Posterior cingulate gyrus (tissue), 11 donors: ENCODE measurements around the gene EPC1.
"Not testable (repeated sequence)": the region's sequence is repeated elsewhere in the genome, so short reads cannot be mapped to it uniquely, and the experiment has no call there.

ENCODE experiments used
- DNase-seq, 10 donors: peaks; one replicate each; pipeline versions ENCODE4 v3.0.0 to v3.0.0-alpha.2; 2020 to 2021; ENCODE audit warnings: mixed read lengths in 3 of 10
- intact Hi-C: fragments of 100-400 bp; cut with DNase I; formaldehyde crosslinking; loops from one replicate; pipeline ENCODE4 v1.15.1; 2023

The EPC1 gene

DNA sequence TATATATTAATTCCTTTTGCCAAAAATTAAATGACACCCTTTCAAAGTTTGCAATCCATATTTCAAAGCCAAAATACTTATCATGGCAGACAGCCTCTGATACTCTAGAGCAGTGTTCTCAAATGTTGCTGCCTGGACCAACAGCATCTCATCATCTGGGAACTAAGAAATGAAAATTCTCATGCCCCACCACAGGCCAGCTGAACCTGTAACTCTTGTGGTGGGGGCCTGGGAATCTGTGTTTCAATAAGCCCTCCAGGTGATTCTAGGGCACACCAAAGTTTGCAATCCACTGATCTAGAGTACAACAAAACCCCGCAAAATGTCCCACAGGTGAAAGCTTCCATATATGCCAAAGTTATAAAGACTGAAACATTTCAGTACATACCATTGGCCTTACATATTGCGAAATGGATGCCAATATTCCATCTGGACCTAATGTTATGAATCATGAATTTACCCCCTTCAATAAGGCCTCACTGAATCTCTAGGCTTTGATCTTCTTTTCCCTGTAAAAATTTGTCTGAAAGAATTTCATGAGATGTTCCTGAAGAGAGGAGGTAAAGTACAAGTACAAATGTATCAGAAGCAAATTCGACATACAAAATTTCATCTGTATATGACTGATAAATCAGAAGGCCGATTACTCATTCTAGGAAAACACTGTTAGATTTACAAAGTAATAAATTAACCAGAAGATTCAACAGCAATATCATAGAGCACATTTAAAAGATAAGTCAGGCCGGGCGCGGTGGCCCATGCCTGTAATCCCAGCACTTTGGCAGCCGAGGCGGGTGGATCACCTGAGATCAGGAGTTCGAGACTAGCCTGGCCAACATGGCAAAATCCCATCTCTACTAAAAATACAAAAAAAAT, 25.3 kb upstream of the EPC1 start:
- intact Hi-C loops: no loop called here
- DNase-seq: no peak

DNA sequence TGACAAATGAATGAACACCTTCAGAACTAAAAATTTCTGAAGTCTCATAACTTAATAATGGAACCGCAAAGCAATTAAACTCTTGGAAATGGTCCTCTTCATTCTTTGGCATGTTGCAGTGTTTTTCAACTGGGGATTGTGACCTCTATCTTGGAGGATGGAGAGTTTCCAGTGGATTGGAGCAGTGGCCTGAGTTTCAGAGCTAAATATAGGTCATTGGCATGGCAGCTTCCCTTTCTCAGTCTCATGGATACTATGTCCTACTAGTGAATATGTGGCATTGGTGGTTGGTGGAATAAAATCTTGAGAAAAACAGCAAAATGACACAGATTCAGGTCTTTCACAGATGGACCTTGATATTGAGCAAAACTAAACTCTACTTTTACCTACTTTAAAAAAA, 24.1 kb upstream of the EPC1 start:
- intact Hi-C loops: no loop called here
- DNase-seq: no peak

DNA sequence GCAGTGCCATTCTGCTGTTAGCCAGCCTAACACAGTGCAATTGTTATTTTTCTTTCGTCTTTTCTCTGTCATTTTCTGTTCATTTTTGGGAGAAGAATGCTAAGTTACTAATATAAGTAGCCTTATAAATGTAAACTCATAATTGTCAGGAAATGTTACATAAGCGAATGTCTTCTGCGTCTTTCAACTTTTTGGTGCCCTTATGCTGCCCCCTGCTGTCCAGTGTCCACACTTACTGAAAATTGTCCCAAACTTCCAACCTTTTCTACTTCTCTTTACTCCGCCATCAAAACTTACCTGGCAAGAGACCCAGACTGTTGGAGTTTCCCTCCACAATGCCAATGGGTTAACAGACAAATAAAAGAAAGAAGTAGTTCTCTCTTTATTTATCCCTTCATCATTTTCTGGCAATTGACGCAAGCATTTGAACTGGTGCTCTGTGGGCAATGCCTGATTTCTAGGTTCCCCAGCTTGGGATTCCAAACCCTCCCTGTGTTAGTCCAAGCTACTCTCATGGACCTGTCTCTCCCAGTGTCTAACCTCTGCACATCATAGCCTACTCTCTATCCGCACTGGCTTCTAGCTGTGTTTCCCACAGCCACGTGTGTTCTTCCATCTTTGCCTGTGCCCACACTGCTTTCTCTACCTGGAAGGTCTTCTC, 21.0 kb upstream of the EPC1 start:
- intact Hi-C loops: loop anchor here (1.0 to 10.0 kb wide), 4 partner anchors 112 to 503 kb away; partner anchors contain the start of gene KIF5B
- peak in 8 of 10 donors; percentile 32 to 92 (median 71) for DNase-seq

DNA sequence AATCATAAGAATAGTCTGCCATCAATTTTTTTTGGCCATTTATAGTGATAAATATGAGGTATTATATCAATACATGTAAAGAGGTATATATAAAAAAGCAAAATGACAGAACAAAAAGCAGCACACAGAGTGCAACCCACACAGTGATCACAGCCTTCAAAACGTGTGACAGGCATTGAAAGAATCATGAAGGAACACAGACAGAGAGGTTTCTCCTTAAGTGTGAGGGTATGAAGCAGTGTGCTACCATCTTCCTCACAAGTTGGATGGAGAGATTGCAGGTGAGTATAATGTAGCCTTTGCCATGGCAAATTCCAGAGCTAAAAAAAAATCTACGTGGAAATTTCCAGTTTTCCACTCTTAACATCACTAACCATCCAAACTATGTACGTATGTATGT, 19.6 kb upstream of the EPC1 start:
- intact Hi-C loops: loop anchor here (2.0 to 10.0 kb wide), 3 partner anchors 176 to 502 kb away; partner anchors contain the start of gene KIF5B
- DNase-seq: no peak

DNA sequence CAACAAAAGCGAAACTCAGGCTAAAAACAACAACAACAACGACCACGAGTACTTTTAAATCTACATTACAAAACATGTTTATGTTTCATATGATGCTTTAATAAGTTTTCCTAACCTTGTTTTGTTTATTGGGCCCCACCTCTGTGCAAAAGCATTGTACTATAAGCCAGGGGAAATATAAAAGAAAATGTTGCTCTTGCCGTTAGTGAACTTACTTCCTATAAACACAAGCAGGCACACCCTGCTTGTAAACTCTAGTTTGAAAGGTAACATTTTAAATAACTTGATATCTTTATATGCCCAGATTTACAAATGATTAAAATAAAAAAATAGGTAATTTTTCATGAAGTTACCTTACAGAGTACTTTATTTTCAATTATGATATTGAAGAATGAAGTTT, 19.2 kb upstream of the EPC1 start:
- intact Hi-C loops: loop anchor here (2.0 to 10.0 kb wide), 3 partner anchors 175 to 501 kb away; partner anchors contain the start of gene KIF5B

DNA sequence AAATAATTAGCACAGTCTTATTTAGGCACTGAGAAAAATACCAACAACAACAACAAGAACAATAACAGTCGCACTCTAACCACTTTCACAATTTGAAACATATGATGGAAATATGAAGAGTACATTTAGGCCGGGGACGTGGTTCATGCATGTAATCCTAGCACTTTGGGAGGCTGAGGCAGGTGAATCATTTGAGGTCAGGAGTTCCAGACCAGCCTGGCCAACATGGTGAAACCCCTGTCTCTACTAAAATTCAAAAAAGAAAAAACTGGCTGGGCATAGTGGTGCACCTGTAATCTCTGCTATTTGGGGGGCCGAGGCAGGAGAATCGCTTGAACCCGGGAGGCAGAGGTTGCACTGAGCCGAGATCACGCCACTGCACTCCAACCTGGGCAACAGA, 18.4 kb upstream of the EPC1 start:
- DNase-seq: not testable (repeated sequence)
- intact Hi-C loops: loop anchor here (5.0 to 10.0 kb wide), 2 partner anchors 308 to 501 kb away; partner anchors contain the start of gene KIF5B

More for the DNA sequence above, 19.2 kb upstream of the EPC1 start:
- no peak for DNase-seq

DNA sequence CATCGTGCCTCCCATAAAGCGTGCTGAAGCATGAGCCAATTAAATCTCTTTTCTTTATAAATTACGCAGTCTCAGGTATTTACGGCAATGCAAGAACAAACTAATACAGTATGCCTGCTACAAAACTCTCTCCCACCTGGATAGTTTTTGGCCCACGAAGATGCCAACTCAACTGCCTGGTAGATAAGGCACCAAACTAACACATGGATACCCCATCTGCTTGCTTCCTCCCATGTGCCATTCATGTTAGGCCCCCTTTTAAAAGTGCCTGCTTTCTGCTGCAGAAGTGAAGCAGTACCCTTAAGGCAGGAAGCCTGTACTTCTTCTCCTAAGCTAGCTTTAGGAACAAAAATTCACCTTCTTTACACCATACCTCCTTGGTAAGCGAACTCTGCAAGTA, 15.6 kb upstream of the EPC1 start:
- intact Hi-C loops: loop anchor here (10.0 kb wide), 1 partner anchor 498 kb away; no protein-coding TSS in a partner anchor
- DNase-seq: no peak

DNA sequence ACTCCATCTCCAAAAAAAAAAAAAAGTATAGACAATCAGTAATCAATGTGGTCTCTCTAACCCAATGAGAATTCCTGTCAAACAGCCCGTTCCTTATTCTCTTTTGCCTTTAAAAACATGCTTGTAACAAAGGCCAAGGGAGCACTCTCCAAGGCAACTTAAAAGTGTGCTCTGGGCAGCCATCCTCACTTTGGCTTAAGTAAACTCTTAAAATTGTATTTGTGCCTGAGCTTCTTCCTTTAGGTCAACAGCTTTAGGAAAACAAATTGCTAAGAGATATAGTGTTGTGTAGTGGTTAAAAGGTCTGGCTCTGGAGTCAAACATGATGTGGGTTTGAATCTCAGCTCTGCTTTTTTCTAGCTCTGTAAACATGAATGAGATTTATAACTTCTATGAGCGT, 13.9 kb upstream of the EPC1 start:
- intact Hi-C loops: loop anchor here (10.0 kb wide), 1 partner anchor 496 kb away; no protein-coding TSS in a partner anchor

DNA sequence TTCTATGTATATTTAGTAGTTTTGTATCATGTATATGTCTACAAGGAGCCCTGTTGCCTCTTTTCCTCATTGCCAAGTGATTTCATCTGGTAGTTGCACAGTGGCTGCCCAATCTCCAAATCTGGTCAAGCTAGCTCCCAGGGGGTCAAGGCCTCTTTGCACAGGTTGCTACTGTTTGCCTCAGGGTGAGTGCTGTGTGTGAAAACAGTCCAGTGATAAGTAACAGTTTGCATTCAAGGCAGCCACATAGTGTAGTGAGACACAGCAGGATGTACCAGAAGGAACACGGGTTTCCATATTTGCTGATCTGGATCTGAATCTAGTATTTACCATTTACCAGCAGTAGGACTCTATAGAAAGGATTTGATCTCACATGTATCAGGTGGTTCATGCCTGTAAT, 13.3 kb upstream of the EPC1 start:
- no peak for DNase-seq
- intact Hi-C loops: loop anchor here (10.0 kb wide), 1 partner anchor 495 kb away; no protein-coding TSS in a partner anchor

More for the DNA sequence above, 13.9 kb upstream of the EPC1 start:
- no peak for DNase-seq

DNA sequence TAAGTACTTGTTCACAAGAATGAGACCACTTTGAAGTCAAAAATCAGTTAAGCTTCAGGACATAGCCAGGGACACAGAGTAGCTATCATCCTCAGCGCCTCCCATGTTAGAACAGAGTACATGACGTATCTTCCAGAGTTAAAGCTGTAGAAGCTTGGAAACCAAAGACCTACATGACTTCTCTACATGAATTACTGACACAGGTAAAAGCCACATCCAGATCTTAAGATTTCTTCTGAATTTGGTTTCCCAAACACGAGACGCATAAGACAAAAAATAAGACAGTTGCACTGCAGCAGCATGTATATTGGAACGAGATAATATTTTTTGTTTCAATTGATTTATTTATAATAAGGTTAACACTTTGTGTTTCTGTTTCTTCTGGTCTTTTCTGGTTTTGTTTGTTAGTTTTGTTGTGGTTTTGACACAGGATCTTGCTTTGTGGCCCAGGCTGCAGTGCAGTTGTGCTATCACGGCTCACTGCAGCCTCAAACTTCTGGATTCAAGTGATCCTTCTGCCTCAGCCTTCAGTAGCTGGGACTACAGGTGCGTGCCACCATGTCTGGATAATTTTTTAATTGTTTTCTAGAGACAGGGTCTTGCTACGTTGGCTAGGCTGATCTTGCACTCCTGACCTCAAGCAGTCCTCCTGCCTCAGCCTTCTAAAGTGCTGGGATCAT, 10.2 kb upstream of the EPC1 start:
- intact Hi-C loops: no loop called here

DNA sequence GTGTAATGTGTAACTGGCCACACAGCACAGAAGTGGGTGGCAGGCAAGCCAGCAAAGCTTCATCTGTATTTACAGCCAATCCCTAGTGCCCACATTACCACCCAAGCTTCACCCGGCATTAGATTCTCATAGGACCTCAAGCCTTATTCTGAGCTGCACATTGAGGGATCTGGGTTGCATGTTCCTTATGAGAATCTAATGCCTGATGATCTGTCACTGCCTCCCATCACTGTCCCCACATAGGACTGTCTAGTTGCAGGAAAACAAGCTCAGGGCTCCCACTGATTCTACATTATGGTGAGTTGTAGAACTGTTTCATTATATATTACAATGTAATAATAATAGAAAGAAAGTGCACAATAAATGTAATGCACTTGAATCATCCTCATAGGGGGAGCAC, 7.7 kb upstream of the EPC1 start:
- intact Hi-C loops, DNase-seq: not testable (repeated sequence)

More for the DNA sequence above, 10.2 kb upstream of the EPC1 start:
- no peak for DNase-seq

DNA sequence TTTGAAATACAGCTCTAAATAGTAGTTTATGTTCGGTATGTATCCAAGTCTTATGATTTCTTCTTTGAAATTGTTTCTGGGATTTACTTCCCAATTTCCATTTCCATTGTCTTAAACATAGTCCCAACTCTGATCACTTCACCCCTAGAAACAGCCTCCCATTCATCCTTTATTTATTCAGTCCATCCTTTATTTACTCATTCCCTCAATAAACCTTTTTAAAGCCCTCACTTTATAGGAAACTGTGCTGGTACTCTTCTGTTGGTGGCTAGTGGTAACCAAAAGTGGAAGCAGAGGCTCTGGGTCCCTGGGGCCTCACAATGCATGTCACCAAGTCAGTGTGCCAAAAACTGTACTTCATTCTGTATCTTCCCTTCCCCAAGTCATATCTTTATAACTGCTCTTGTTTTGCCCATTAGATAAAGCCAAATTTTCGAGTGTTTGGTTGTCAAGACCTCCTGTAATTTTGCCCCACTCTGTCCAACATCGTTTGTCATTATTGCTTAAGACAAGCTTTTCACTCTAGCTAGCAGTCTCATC, 3.9 kb upstream of the EPC1 start:
- intact Hi-C loops: no loop called here

DNA sequence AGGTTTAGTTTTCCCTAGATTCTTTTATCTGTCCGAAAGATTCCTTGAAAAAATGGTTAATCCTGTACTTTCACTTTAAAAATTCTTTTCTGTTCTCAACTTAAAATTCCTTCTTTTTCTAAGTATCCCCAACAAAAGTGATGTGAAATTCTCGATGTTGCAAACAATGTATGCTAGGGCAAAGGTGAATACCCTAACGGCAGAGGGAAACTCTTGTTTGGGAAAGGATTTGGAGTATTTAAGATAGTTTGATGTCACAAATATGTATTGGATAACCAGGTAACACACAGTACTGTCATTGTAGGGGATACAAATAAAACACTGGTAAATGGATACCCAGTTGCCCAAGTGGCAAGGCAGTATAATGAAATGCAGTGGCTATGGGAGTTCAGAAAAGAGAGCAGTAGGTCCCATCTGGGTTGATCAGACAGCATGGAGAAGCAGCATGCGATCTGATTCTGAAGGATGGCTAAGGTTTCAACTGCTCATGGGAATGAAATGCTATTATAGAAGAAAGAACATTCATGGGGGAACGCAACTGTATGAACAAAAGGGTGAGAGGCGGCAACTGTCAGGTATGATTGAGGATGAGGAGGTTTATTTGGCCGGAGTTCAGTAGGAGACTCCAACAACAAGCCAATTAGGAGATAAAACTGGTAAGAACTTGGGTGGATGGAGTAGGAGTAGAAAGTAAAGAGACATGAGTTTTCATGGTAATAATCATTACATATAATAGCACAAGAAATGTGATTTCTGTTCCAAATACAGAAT, 3.2 kb upstream of the EPC1 start:
- DNase-seq: no peak
- intact Hi-C loops: no loop called here

More for the DNA sequence above, 3.9 kb upstream of the EPC1 start:
- no peak for DNase-seq

DNA sequence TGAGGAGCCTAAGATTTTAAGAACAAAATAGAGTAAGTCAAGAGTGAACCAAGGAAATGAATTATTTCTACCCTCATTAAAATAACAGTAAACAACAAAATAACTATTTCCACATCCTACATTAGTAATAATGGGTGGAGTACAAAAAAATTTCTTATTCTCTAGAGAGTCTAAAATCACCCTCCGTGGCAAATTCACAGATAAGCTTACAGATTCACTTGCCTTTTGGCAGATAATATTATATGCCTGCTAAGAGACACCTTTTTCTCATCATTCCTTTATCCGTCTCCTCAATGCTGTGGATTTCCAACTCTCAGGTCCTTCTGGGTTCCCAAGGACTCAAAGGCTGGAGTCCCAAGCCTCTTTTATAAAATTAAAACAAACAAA, 2.2 kb upstream of the EPC1 start:
- DNase-seq: no peak
- intact Hi-C loops: no loop called here

DNA sequence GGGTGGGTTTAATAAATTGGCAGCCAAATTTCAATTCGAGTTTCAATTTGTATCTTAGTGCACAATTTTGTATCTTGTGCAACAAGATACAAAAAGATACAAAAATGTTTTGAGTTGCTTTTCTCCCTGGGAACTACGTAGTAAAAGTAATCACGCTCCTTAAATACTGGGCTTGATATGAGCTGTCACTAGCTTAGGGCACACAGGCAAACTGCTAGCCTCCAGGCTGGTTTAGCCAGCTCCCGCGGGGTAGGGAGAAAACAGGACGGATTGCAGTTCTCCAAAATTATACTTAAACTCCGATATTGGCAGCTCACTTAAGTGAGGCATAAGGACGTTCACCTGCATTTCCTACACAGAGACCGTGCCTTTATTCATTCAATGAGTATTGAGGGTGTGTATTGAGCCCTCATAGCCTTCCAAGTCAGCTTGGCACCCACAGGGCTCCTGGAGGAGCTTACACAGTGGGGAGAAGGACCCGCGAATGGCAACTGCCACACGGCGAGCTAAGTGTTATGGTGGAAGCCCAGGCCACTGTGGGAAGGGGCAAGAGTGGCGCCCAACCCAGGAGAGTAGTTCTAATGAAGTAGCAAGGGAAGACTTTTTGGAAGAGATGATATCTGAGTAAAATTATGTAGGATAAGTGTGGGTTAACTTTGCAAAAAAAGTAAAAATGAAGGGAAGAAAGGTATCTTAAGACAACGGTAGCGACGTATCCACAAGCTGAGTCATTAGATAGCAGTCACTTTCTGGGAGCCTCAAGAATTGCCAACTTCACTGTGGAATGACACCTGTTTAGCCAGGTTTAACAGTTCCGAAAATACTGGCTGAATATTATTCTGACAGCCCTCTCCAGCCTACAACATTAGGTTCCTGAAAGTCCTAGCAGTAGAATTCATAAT, 1.6 kb upstream of the EPC1 start:
- intact Hi-C loops: no loop called here
- DNase-seq: peak in 1 of 10 donors; percentile 59

DNA sequence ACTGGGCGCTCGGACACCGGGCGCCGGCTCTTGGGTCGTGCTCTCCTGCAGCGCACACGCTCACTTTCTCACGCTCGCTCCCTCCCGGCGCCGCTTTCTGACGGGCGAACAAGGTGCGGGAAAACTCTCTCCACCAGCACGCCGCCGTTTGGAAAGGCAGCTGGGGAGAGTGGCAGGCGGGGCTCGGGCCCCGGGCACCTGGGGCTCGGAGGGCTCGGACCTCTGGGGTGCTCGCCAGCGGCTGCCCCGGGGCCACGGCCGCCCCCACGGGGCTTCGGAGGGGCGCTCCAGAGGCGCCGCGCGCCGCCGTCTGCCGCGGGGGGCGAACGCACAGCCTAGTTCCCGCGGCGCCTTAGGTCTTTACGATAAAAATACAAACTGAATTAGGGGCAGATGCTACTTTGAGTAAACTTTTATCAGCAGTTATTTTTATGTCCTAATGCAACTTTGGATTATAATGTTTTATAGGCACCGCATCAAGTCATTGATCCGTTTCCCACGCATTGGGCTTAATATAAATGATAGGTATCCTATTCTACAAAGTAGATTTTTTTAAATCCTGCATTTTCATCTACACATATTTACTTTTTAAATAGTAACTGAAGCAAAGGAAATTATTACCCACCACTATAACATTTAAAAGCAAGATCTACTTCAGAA, 535 bp upstream of the EPC1 start:
- intact Hi-C loops: loop anchor here (2.0 kb wide), 2 partner anchors 31 to 99 kb away; partner anchors contain the start of gene CCDC7
- DNase-seq: no peak

DNA sequence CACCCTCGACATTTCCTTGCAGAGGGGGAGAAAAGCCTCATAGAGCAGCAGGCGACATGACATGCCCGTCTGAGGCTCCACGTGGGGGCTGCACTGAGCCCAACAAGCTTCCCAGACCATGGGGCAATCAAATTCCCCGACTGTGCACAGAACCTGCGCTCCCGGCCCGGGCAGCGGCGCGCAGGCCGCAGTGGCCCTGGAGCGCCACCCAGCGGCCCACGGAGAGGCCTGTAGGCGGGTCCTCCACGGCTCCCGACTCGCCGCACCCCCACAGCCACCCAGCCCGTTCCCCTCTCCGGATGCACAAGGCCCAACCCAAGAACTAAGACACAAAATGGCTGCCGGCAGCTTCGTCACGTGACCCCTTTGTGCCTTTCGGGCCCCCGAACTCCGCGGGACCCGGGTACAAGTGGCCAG, 816 bp downstream of the EPC1 start:
- DNase-seq: peak; percentile 89 to 99 (median 95)
- intact Hi-C loops: loop anchor here (1.0 to 2.0 kb wide), 4 partner anchors 33 to 155 kb away; partner anchors contain the start of gene CCDC7

DNA sequence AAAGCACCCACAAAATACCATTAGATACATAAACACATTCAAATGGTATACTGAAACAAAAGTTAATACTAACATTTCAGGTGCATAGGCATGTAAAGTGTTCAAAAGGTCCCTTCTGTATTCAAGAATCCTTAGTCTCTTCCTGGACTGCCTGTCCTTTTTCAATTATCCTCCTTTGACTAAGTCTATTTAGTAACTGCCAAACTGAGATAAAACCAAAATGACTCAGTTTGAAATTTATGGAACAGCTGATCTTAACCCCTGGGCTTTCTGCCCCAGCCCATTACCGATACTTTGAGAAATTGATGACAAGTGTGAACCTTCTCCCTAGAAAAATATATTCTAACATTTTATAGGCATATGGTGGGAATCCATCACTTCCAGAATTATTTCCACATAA, 5.4 kb downstream of the EPC1 start:
- intact Hi-C loops: no loop called here
- no peak for DNase-seq
